GM21717 (cell line): ENCODE data around the gene RGMA.
A peak's percentile ranks its signal among the peaks of the same experiment; 100 is the strongest.
"Not testable (repeated sequence)": the region's sequence is repeated elsewhere in the genome, so short reads cannot be mapped to it uniquely, and the experiment has no call there.

ENCODE experiments used
- ATAC-seq: cut with Tn5 transposase; IDR thresholded peaks from one replicate; pipeline ENCODE4 v1.9.1; 2021; ENCODE audit warnings: mild to moderate bottlenecking, moderate library complexity; ENCODE audit not compliant: unreplicated experiment

RGMA gene

GRCh38 chr15:93035953-93036810 lies 52.8 kb downstream of the RGMA start:
- peak; percentile 86 for ATAC-seq

GRCh38 chr15:93035092-93035915 lies 53.7 kb downstream of the RGMA start:
- no peak for ATAC-seq

GRCh38 chr15:93034512-93034911 lies 54.5 kb downstream of the RGMA start:
- no peak for ATAC-seq

GRCh38 chr15:93033434-93034045 lies 55.5 kb downstream of the RGMA start:
- ATAC-seq: no peak

- ATAC-seq: not testable (repeated sequence)
Measured at GRCh38 chr15:93032515-93033206, 56.4 kb downstream of the RGMA start.

GRCh38 chr15:93031557-93032384 lies 57.2 kb downstream of the RGMA start:
- ATAC-seq: not testable (repeated sequence)

- no peak for ATAC-seq
Measured at GRCh38 chr15:93031103-93031464, 57.9 kb downstream of the RGMA start.

GRCh38 chr15:93030430-93031102 lies 58.4 kb downstream of the RGMA start:
- peak; percentile 86 for ATAC-seq

- peak; percentile 5 for ATAC-seq
Measured at GRCh38 chr15:93029836-93030429, 59.1 kb downstream of the RGMA start.

GRCh38 chr15:93029214-93029835 lies 59.7 kb downstream of the RGMA start:
- ATAC-seq: no peak

GRCh38 chr15:93028632-93029213 lies 60.3 kb downstream of the RGMA start:
- no peak for ATAC-seq

GRCh38 chr15:93028111-93028631 lies 60.8 kb downstream of the RGMA start:
- no peak for ATAC-seq

GRCh38 chr15:93027413-93027812 lies 61.6 kb downstream of the RGMA start:
- ATAC-seq: no peak

- no peak for ATAC-seq
Measured at GRCh38 chr15:93026380-93026817, 62.6 kb downstream of the RGMA start.

- ATAC-seq: no peak
Measured at GRCh38 chr15:93025625-93025982, 63.4 kb downstream of the RGMA start.

- no peak for ATAC-seq
Measured at GRCh38 chr15:93024716-93025624, 64.0 kb downstream of the RGMA start.

GRCh38 chr15:93024293-93024692 lies 64.7 kb downstream of the RGMA start:
- ATAC-seq: no peak
